ENCODE data around the gene EFNA5.

GRCh38 chr5:107478068-107478641, 192.6 kb downstream of the EFNA5 start:
- TF ChIP-seq CTCF (optimal IDR thresholded peaks at IDR 0.05 in 1 of 3, IDR thresholded peaks at IDR 0.05 in 1 of 3, conservative IDR thresholded peaks at IDR 0.05 in 1 of 3; ENCODE audit: extremely low read depth in 1 of 3, insufficient read depth in 2 of 3, low read length in 3 of 3) (no peak), EZH2 (IDR thresholded peaks at IDR 0.05; ENCODE audit: low read length) (no peak)

Data from keratinocyte (primary cell).